Trophoblast cell (in vitro differentiated cells and primary cell): ENCODE data around the gene MKKS.
A peak's percentile ranks its signal among the peaks of the same experiment; 100 is the strongest.

Source experiments
- DNase-seq, 2 donors: peaks; one replicate each; pipeline ENCODE4 v3.0.0-alpha.2; 2016
- H2AFZ ChIP-seq: 2 replicates; pipeline ENCODE4 v1.6.1; 2013; ENCODE audit warnings: low read length, moderate library complexity, mild to moderate bottlenecking; ENCODE audit not compliant: insufficient read depth, poor library complexity
- H2AK5ac ChIP-seq: 2 replicates; pipeline ENCODE4 v1.6.1; 2013; ENCODE audit warnings: mild to moderate bottlenecking, low read length
- H2BK120ac ChIP-seq: 2 replicates; pipeline ENCODE4 v1.6.1; 2013; ENCODE audit warnings: low read length, mild to moderate bottlenecking, moderate library complexity; ENCODE audit not compliant: insufficient read depth, poor library complexity
- H2BK12ac ChIP-seq: 2 replicates; pipeline ENCODE4 v1.6.1; 2013; ENCODE audit warnings: mild to moderate bottlenecking, low read length, moderate library complexity
- H2BK5ac ChIP-seq: 2 replicates; pipeline ENCODE4 v1.6.1; 2013; ENCODE audit warnings: low read length, low read depth, moderate library complexity, mild to moderate bottlenecking; ENCODE audit not compliant: poor library complexity
- H3K14ac ChIP-seq: 2 replicates; pipeline ENCODE4 v1.6.1; 2013; ENCODE audit warnings: mild to moderate bottlenecking, low read length
- H3K18ac ChIP-seq: 2 replicates; pipeline ENCODE4 v1.6.1; 2013; ENCODE audit warnings: mild to moderate bottlenecking, low read length
- H3K23ac ChIP-seq: 2 replicates; pipeline ENCODE4 v1.6.1; 2013; ENCODE audit warnings: low read length
- H3K27ac ChIP-seq: 2 replicates; pipeline ENCODE4 v1.5.1; 2013; ENCODE audit warnings: low read depth, mild to moderate bottlenecking, inconsistent platforms, low read length, moderate library complexity
- H3K27me3 ChIP-seq: 2 replicates; pipeline ENCODE4 v1.6.1; 2013; ENCODE audit warnings: inconsistent platforms, mild to moderate bottlenecking, low read length, moderate library complexity; ENCODE audit not compliant: insufficient read depth
- H3K36me3 ChIP-seq, 2 experiments: 1 replicate in 1 of 2; 2 replicates in 1 of 2; pipeline ENCODE4 v1.6.1; 2013; ENCODE audit warnings: low read length in 2 of 2, mild to moderate bottlenecking in 2 of 2, moderate library complexity in 1 of 2; ENCODE audit not compliant: insufficient read depth in 2 of 2, control insufficient read depth in 1 of 2
- H3K4ac ChIP-seq: 2 replicates; pipeline ENCODE4 v1.6.1; 2013; ENCODE audit warnings: low read depth, mild to moderate bottlenecking, low read length, moderate library complexity
- H3K4me1 ChIP-seq, 2 experiments: 1 replicate in 1 of 2; 2 replicates in 1 of 2; pipeline ENCODE4 v1.6.1; 2013; ENCODE audit warnings: low read length in 2 of 2, mild to moderate bottlenecking in 2 of 2, moderate library complexity in 1 of 2; ENCODE audit not compliant: insufficient read depth in 2 of 2, control insufficient read depth in 1 of 2
- H3K4me2 ChIP-seq: 2 replicates; pipeline ENCODE4 v1.6.1; 2013; ENCODE audit warnings: inconsistent platforms, mild to moderate bottlenecking, low read length, moderate library complexity
- H3K4me3 ChIP-seq: 2 replicates; pipeline ENCODE4 v1.5.1; 2013; ENCODE audit warnings: mild to moderate bottlenecking, low read depth, low read length, inconsistent platforms
- H3K79me1 ChIP-seq: one replicate; pipeline ENCODE4 v1.6.1; 2013; ENCODE audit warnings: low read length
- H3K79me2 ChIP-seq: 2 replicates; pipeline ENCODE4 v1.6.1; 2013; ENCODE audit warnings: low read length, mild to moderate bottlenecking; ENCODE audit not compliant: control insufficient read depth, insufficient read depth, poor library complexity
- H3K9ac ChIP-seq: 2 replicates; pipeline ENCODE4 v1.6.1; 2013; ENCODE audit warnings: mild to moderate bottlenecking, low read length
- H3K9me3 ChIP-seq: 2 replicates; pipeline ENCODE4 v1.6.1; 2013; ENCODE audit warnings: low read depth, mild to moderate bottlenecking, control low read depth, inconsistent platforms, low read length; ENCODE audit not compliant: insufficient read depth
- H4K12ac ChIP-seq: 2 replicates; pipeline ENCODE4 v1.6.1; 2013; ENCODE audit warnings: low read depth, mild to moderate bottlenecking, low read length, moderate library complexity
- H4K8ac ChIP-seq: 2 replicates; pipeline ENCODE4 v1.6.1; 2013; ENCODE audit warnings: low read depth, mild to moderate bottlenecking, low read length, moderate library complexity
- H4K91ac ChIP-seq: one replicate; pipeline ENCODE4 v1.6.1; 2013; ENCODE audit warnings: low read depth, mild to moderate bottlenecking, low read length, moderate library complexity
- WGBS: extraction: QIAGEN DNeasy Blood & Tissue Kit; methylation state at CpG from one replicate; pipeline ENCODE4 v1.1.7; 2013; ENCODE audit warnings: missing lambda C conversion rate; ENCODE audit not compliant: insufficient read length, insufficient coverage; ENCODE audit errors: extremely low coverage; 5-methylcytosine and 5-hydroxymethylcytosine counted together

MKKS gene

GRCh38 chr20:10370091-10370887 lies 63.7 kb downstream of the MKKS start:
- Histone ChIP-seq H2AFZ (no peak overlapping the region), H3K4me1 (no peaks in the 10 kb centered on the region), H3K79me2 (no peaks in the 10 kb centered on the region), H2AK5ac (no peak overlapping the region), H2BK120ac (no peak overlapping the region), H3K9me3 (no peaks in the 10 kb centered on the region), H2BK5ac (no peak overlapping the region), H4K12ac (no peak overlapping the region), H3K4me2 (no peak overlapping the region), H2BK12ac (no peak overlapping the region), H3K4me3 (no peak overlapping the region), H3K27me3 (no peaks in the 10 kb centered on the region), H4K8ac (no peak overlapping the region), H3K18ac (no peak overlapping the region), H3K14ac (no peak overlapping the region), H3K9ac (no peak overlapping the region), H3K27ac (no peak overlapping the region), H3K79me1 (no peaks in the 10 kb centered on the region), H3K36me3 (no peaks in the 10 kb centered on the region), H4K91ac (no peak overlapping the region), H3K4ac (no peak overlapping the region), H3K23ac (no peak overlapping the region)
- peak in 1 of 2 donors; percentile 14 for DNase-seq
- WGBS = 100% methylated on average over 1 of the region's 8 CpGs

GRCh38 chr20:10369723-10370090 lies 64.3 kb downstream of the MKKS start:
- H3K79me1 ChIP-seq = no peaks in the 10 kb centered on the region
- no peak for DNase-seq
- H3K9me3 ChIP-seq = no peaks in the 10 kb centered on the region
- H4K91ac ChIP-seq = no peak overlapping the region
- no peak overlapping the region for H2BK120ac ChIP-seq
- H4K12ac ChIP-seq = no peak overlapping the region
- no peak overlapping the region for H2BK5ac ChIP-seq
- no peak overlapping the region for H3K4ac ChIP-seq
- no peaks in the 10 kb centered on the region for H3K4me1 ChIP-seq
- no peak overlapping the region for H4K8ac ChIP-seq
- no peak overlapping the region for H3K9ac ChIP-seq
- H2AFZ ChIP-seq = no peak overlapping the region
- H3K18ac ChIP-seq = no peak overlapping the region
- H3K4me2 ChIP-seq = no peak overlapping the region
- H3K23ac ChIP-seq = no peak overlapping the region
- H2BK12ac ChIP-seq = no peak overlapping the region
- no peaks in the 10 kb centered on the region for H3K79me2 ChIP-seq
- no peak overlapping the region for H2AK5ac ChIP-seq
- H3K4me3 ChIP-seq = no peak overlapping the region
- no CpG with 5 or more reads among the region's 4 CpGs for WGBS
- no peak overlapping the region for H3K27ac ChIP-seq
- no peak overlapping the region for H3K14ac ChIP-seq
- no peaks in the 10 kb centered on the region for H3K36me3 ChIP-seq
- no peaks in the 10 kb centered on the region for H3K27me3 ChIP-seq

- H4K8ac ChIP-seq = no peak overlapping the region
- H3K23ac ChIP-seq = no peak overlapping the region
- no peaks in the 10 kb centered on the region for H3K36me3 ChIP-seq
- no peak overlapping the region for H3K9ac ChIP-seq
- no peak overlapping the region for H3K14ac ChIP-seq
- H3K27ac ChIP-seq = no peak overlapping the region
- no peaks in the 10 kb centered on the region for H3K27me3 ChIP-seq
- H4K12ac ChIP-seq = no peak overlapping the region
- no peak overlapping the region for H3K4me3 ChIP-seq
- no peak overlapping the region for H2AFZ ChIP-seq
- no peaks in the 10 kb centered on the region for H3K79me2 ChIP-seq
- no peaks in the 10 kb centered on the region for H3K4me1 ChIP-seq
- H2BK5ac ChIP-seq = no peak overlapping the region
- no peak overlapping the region for H3K4ac ChIP-seq
- WGBS = no CpG with 5 or more reads among the region's 3 CpGs
- DNase-seq = no peak
- H3K79me1 ChIP-seq = no peaks in the 10 kb centered on the region
- H3K4me2 ChIP-seq = no peak overlapping the region
- H2BK12ac ChIP-seq = no peak overlapping the region
- H2AK5ac ChIP-seq = no peak overlapping the region
- H3K9me3 ChIP-seq = no peaks in the 10 kb centered on the region
- H4K91ac ChIP-seq = no peak overlapping the region
- no peak overlapping the region for H3K18ac ChIP-seq
- no peak overlapping the region for H2BK120ac ChIP-seq
These were observed 65.3 kb downstream of the MKKS start for GRCh38 chr20:10368702-10369041.

GRCh38 chr20:10367943-10368701 lies 65.9 kb downstream of the MKKS start:
- no peak overlapping the region for H2BK5ac ChIP-seq
- no peak overlapping the region for H3K4me3 ChIP-seq
- no peaks in the 10 kb centered on the region for H3K79me2 ChIP-seq
- H3K27ac ChIP-seq = no peak overlapping the region
- H3K4ac ChIP-seq = no peak overlapping the region
- no peaks in the 10 kb centered on the region for H3K4me1 ChIP-seq
- no peak overlapping the region for H3K4me2 ChIP-seq
- H3K27me3 ChIP-seq = no peaks in the 10 kb centered on the region
- DNase-seq = no peak
- H3K36me3 ChIP-seq = no peaks in the 10 kb centered on the region
- H3K79me1 ChIP-seq = no peaks in the 10 kb centered on the region
- H2BK120ac ChIP-seq = no peak overlapping the region
- no CpG with 5 or more reads among the region's 12 CpGs for WGBS
- no peaks in the 10 kb centered on the region for H3K9me3 ChIP-seq
- H3K14ac ChIP-seq = no peak overlapping the region
- H2BK12ac ChIP-seq = no peak overlapping the region
- H3K18ac ChIP-seq = no peak overlapping the region
- no peak overlapping the region for H4K91ac ChIP-seq
- H3K23ac ChIP-seq = no peak overlapping the region
- H2AFZ ChIP-seq = no peak overlapping the region
- no peak overlapping the region for H4K8ac ChIP-seq
- H2AK5ac ChIP-seq = no peak overlapping the region
- no peak overlapping the region for H4K12ac ChIP-seq
- H3K9ac ChIP-seq = no peak overlapping the region
